ENCODE data around the gene ENTPD6.

ENTPD6 gene

DNA sequence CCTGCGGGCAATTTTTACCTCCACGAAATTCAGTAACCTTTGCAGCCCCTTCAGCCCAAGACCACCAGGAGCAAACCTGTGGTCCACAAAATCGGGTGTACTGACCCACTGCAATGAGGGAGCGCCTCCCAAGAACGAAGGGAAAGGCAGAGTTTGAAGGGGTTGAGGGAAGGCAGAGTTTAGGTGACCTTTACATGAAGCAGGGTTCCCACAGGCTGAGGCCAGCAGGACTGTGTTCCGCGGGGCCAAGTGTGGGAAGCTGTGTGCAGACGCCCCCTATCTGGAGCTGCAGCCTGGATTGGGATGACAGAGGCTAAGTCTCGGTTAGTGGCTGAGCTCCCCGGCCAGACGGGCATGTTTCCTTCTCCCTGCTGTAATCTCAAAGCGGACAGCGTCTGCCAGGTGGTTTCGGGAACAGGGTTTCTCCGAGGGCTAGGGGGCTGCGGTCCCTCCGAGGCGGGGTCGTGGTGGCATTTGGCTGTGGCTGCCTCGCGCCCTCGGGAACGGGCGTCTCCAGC is 51.5 kb downstream of the ENTPD6 start:
- TF ChIP-seq SIN3A (IDR thresholded peaks at IDR 0.05; ENCODE audit: borderline replicate concordance, insufficient read depth, low read length) (peak; percentile 60; the same call in 1 of the 2 replicates), REST (IDR thresholded peaks at IDR 0.05; ENCODE audit: insufficient read depth in 1 of 2, low read depth in 2 of 2, low read length in 2 of 2) (peak in 1 of 2 experiments; percentile 56; a peak in 1 of 4 replicates), TAF1 (IDR thresholded peaks at IDR 0.05; ENCODE audit: borderline replicate concordance, insufficient read depth, low read length) (no peak), FOXP2 (optimal IDR thresholded peaks at IDR 0.05; ENCODE audit: borderline replicate concordance, extremely low read depth, extremely low read length, insufficient read depth) (no peak), POLR2AphosphoS5 (IDR thresholded peaks at IDR 0.05; ENCODE audit: low read depth, low read length) (peak; percentile 14; the same call in 1 of the 2 replicates)

- no peak for TF ChIP-seq FOXP2 (optimal IDR thresholded peaks at IDR 0.05; ENCODE audit: borderline replicate concordance, extremely low read depth, extremely low read length, insufficient read depth)
- TF ChIP-seq TAF1 (IDR thresholded peaks at IDR 0.05; ENCODE audit: borderline replicate concordance, insufficient read depth, low read length) = no peak
- no peak; the same call in 1 of the 2 replicates for TF ChIP-seq POLR2AphosphoS5 (IDR thresholded peaks at IDR 0.05; ENCODE audit: low read depth, low read length)
- TF ChIP-seq REST (IDR thresholded peaks at IDR 0.05; ENCODE audit: insufficient read depth in 1 of 2, low read depth in 2 of 2, low read length in 2 of 2) = no peak
- TF ChIP-seq SIN3A (IDR thresholded peaks at IDR 0.05; ENCODE audit: borderline replicate concordance, insufficient read depth, low read length) = no peak
Observed at GRCh38 chr20:25247518-25247955, 52.0 kb downstream of the ENTPD6 start.

DNA sequence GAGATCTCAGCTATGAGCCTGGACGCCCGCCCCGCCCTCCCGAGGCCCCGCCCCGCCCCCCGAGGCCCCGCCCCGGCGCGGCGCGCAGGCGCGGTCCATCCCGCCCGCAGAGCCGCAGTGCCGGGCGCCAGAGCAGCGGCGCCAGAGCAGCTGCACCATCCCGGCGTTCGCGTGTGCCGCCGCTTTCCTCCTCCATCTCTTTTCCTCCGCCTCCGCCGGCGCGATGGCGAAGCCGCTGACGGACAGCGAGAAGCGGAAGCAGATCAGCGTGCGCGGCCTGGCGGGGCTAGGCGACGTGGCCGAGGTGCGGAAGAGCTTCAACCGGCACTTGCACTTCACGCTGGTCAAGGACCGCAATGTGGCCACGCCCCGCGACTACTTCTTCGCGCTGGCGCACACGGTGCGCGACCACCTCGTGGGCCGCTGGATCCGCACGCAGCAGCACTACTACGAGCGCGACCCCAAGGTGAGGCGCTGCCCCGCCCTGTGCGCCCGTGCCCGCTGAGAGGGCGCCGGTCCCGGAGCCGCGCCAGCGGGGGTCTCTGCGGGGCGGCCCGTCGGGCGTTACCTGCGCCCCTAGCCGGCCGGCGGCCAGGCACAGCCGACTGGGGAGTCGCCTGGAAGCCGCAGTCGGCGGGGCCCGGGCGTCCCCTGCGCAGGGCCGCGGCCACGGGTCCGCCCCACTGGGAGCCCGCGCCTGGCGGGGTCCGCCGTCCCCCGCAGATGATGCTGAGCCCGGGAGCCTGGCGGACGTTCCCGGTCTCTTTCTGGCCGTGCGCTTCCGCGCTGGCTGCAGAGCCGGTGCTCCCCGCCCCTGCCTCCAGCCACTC is 52.7 kb downstream of the ENTPD6 start, which contains the start of gene PYGB:
Gene PYGB, plus strand, starts transcription at position 130 of the 830 bp plus-strand sequence. Its CDS starts 94 bp downstream, at position 224.
- TF ChIP-seq TAF1 (IDR thresholded peaks at IDR 0.05; ENCODE audit: borderline replicate concordance, insufficient read depth, low read length) (peak; percentile 71), SIN3A (IDR thresholded peaks at IDR 0.05; ENCODE audit: borderline replicate concordance, insufficient read depth, low read length) (peak; percentile 77; the same call in 1 of the 2 replicates), FOXP2 (optimal IDR thresholded peaks at IDR 0.05; ENCODE audit: borderline replicate concordance, extremely low read depth, extremely low read length, insufficient read depth) (peak; percentile 96), POLR2AphosphoS5 (IDR thresholded peaks at IDR 0.05; ENCODE audit: low read depth, low read length) (peak; percentile 92), REST (IDR thresholded peaks at IDR 0.05; ENCODE audit: insufficient read depth in 1 of 2, low read depth in 2 of 2, low read length in 2 of 2) (peak in 1 of 2 experiments; percentile 59; a peak in 2 of 4 replicates)

GRCh38 chr20:25248786-25249172 is 53.3 kb downstream of the ENTPD6 start:
- TF ChIP-seq SIN3A (IDR thresholded peaks at IDR 0.05; ENCODE audit: borderline replicate concordance, insufficient read depth, low read length) (peak; percentile 72; the same call in 1 of the 2 replicates), REST (IDR thresholded peaks at IDR 0.05; ENCODE audit: insufficient read depth in 1 of 2, low read depth in 2 of 2, low read length in 2 of 2) (no peak), FOXP2 (optimal IDR thresholded peaks at IDR 0.05; ENCODE audit: borderline replicate concordance, extremely low read depth, extremely low read length, insufficient read depth) (no peak), POLR2AphosphoS5 (IDR thresholded peaks at IDR 0.05; ENCODE audit: low read depth, low read length) (no peak), TAF1 (IDR thresholded peaks at IDR 0.05; ENCODE audit: borderline replicate concordance, insufficient read depth, low read length) (no peak)
